Activated naive CD4-positive, alpha-beta T cell treated with anti-CD3 and anti-CD28 coated beads for 36 hours (primary cell): Measurements from ENCODE around the gene KMT5B. TPM values are rescaled to one million over a fixed set of nuclear protein-coding genes. Genes with fewer than 3 reads are reported as not detected.
A peak's percentile ranks its signal among the peaks of the same experiment; 100 is the strongest.

Source experiments
- CTCF ChIA-PET: fragments of 350-600 bp; sonication (Branson Sonifier 250); formaldehyde crosslinking; loops from one replicate; lab custom pipeline; 2021; ENCODE audit warnings: antibody characterized with exemption; lab: Charles Lee
- DNase-seq: peaks from one replicate; pipeline ENCODE4 v3.0.0-alpha.2; 2020
- H3K27ac Mint-ChIP-seq: one replicate; pipeline ENCODE4 v1.8.0; 2021; ENCODE audit warnings: mild to moderate bottlenecking, mixed read lengths
- H3K27me3 Mint-ChIP-seq: one replicate; pipeline ENCODE4 v1.8.0; 2021; ENCODE audit warnings: low read depth, mixed read lengths
- H3K36me3 Mint-ChIP-seq: one replicate; pipeline ENCODE4 v1.8.0; 2021; ENCODE audit warnings: low read depth, mixed read lengths
- H3K4me1 Mint-ChIP-seq: one replicate; pipeline ENCODE4 v1.8.0; 2021; ENCODE audit warnings: low read depth, mixed read lengths
- H3K4me3 Mint-ChIP-seq: one replicate; pipeline ENCODE4 v1.8.0; 2021; ENCODE audit warnings: mild to moderate bottlenecking, moderate library complexity, mixed read lengths
- H3K9me3 Mint-ChIP-seq: one replicate; pipeline ENCODE4 v1.8.0; 2021; ENCODE audit warnings: mixed read lengths
- intact Hi-C: fragments of 100-400 bp; cut with micrococcal nuclease; formaldehyde crosslinking; loops from one replicate; pipeline ENCODE4 v1.15.1; 2023
- total RNA-seq, 2 experiments: library from RNA; stranded (reverse); gene quantifications; one replicate each; pipeline ENCODE4 v1.2.3, GENCODE V29; 2021

The KMT5B gene
- total RNA-seq, 2 experiments from 2014 or later = 18.4 to 21.6 TPM

- CTCF ChIA-PET = no interaction called here
- H3K27ac Mint-ChIP-seq = no peak overlapping the region
- no peaks in the 10 kb centered on the region for H3K36me3 Mint-ChIP-seq
- no peaks in the 10 kb centered on the region for H3K4me1 Mint-ChIP-seq
- no peak overlapping the region for H3K4me3 Mint-ChIP-seq
- no peaks in the 10 kb centered on the region for H3K9me3 Mint-ChIP-seq
- no peaks in the 10 kb centered on the region for H3K27me3 Mint-ChIP-seq
- intact Hi-C loops = no loop called here
- DNase-seq = no peak
Measured at GRCh38 chr11:68148071-68148805, 64.9 kb downstream of the KMT5B start.

- H3K36me3 Mint-ChIP-seq = no peaks in the 10 kb centered on the region
- CTCF ChIA-PET = interaction anchor here (0.6 kb wide), 1 partner anchor 133 kb away, joined by 7 read pairs; no protein-coding TSS in a partner anchor
Measured at GRCh38 chr11:68146704-68147474, 66.2 kb downstream of the KMT5B start.

GRCh38 chr11:68146010-68146540, 67.0 kb downstream of the KMT5B start:
- Mint-ChIP-seq H3K4me1 (peaks cover 11% of the 10 kb centered on the region), H3K27ac (no peak overlapping the region), H3K4me3 (no peak overlapping the region), H3K36me3 (no peaks in the 10 kb centered on the region), H3K27me3 (no peaks in the 10 kb centered on the region), H3K9me3 (no peaks in the 10 kb centered on the region)
- intact Hi-C loops = no loop called here
- CTCF ChIA-PET = no interaction called here
- no peak for DNase-seq

More at GRCh38 chr11:68146704-68147474, 66.2 kb downstream of the KMT5B start:
- DNase-seq = no peak
- Mint-ChIP-seq H3K4me1 (peaks cover 5% of the 10 kb centered on the region), H3K9me3 (no peaks in the 10 kb centered on the region), H3K27ac (no peak overlapping the region), H3K27me3 (no peaks in the 10 kb centered on the region), H3K4me3 (no peak overlapping the region)
- intact Hi-C loops = no loop called here

- intact Hi-C loops = no loop called here
- H3K4me1 Mint-ChIP-seq = peaks cover 11% of the 10 kb centered on the region
- no peak for DNase-seq
- no peaks in the 10 kb centered on the region for H3K36me3 Mint-ChIP-seq
- H3K27me3 Mint-ChIP-seq = no peaks in the 10 kb centered on the region
- H3K27ac Mint-ChIP-seq = no peak overlapping the region
- H3K4me3 Mint-ChIP-seq = no peak overlapping the region
- CTCF ChIA-PET = interaction anchor here (1.4 kb wide), 1 partner anchor 13 kb away, joined by 4 read pairs; no protein-coding TSS in a partner anchor
- H3K9me3 Mint-ChIP-seq = no peaks in the 10 kb centered on the region
Measured at GRCh38 chr11:68145120-68145866, 67.8 kb downstream of the KMT5B start.

- no peaks in the 10 kb centered on the region for H3K36me3 Mint-ChIP-seq
- no peak overlapping the region for H3K4me3 Mint-ChIP-seq
- peaks cover 11% of the 10 kb centered on the region for H3K4me1 Mint-ChIP-seq
- H3K9me3 Mint-ChIP-seq = no peaks in the 10 kb centered on the region
- no peaks in the 10 kb centered on the region for H3K27me3 Mint-ChIP-seq
- DNase-seq = no peak
- CTCF ChIA-PET = no interaction called here
- H3K27ac Mint-ChIP-seq = no peak overlapping the region
- intact Hi-C loops = loop anchor here (2.0 kb wide), 1 partner anchor 22 kb away; the partner anchor contains the start of gene CHKA
Measured at GRCh38 chr11:68143310-68143689, 69.8 kb downstream of the KMT5B start.

GRCh38 chr11:68142441-68143309, 70.4 kb downstream of the KMT5B start:
- Mint-ChIP-seq H3K9me3 (no peaks in the 10 kb centered on the region), H3K4me3 (no peak overlapping the region), H3K27me3 (no peaks in the 10 kb centered on the region), H3K27ac (no peak overlapping the region), H3K4me1 (peaks cover 11% of the 10 kb centered on the region), H3K36me3 (no peaks in the 10 kb centered on the region)
- CTCF ChIA-PET = no interaction called here
- intact Hi-C loops = loop anchor here (1.0 to 2.0 kb wide), 2 partner anchors 22 to 42 kb away; partner anchors contain the start of gene CHKA
- no peak for DNase-seq

GRCh38 chr11:68142028-68142412, 71.1 kb downstream of the KMT5B start:
- Mint-ChIP-seq H3K27me3 (no peaks in the 10 kb centered on the region), H3K4me3 (no peak overlapping the region), H3K9me3 (no peaks in the 10 kb centered on the region), H3K4me1 (peaks cover 11% of the 10 kb centered on the region), H3K27ac (peak overlapping the region; percentile 61), H3K36me3 (no peaks in the 10 kb centered on the region)
- CTCF ChIA-PET = interaction anchor here (0.7 kb wide), 1 partner anchor 116 kb away, joined by 3 read pairs; no protein-coding TSS in a partner anchor
- peak; percentile 79 for DNase-seq
- intact Hi-C loops = loop anchor here (1.0 to 2.0 kb wide), 2 partner anchors 21 to 42 kb away; partner anchors contain the start of gene CHKA

GRCh38 chr11:68141246-68142027, 71.7 kb downstream of the KMT5B start:
- H3K4me1 Mint-ChIP-seq = peaks cover 11% of the 10 kb centered on the region
- H3K27ac Mint-ChIP-seq = no peak overlapping the region
- CTCF ChIA-PET = interaction anchor here (0.6 to 0.7 kb wide), 2 partner anchors 116 to 1206 kb away, joined by 3 read pairs; no protein-coding TSS in a partner anchor
- intact Hi-C loops = loop anchor here (1.0 to 2.0 kb wide), 2 partner anchors 21 to 41 kb away; partner anchors contain the start of gene CHKA
- no peak overlapping the region for H3K4me3 Mint-ChIP-seq
- no peak for DNase-seq
- H3K36me3 Mint-ChIP-seq = no peaks in the 10 kb centered on the region
- no peaks in the 10 kb centered on the region for H3K9me3 Mint-ChIP-seq
- H3K27me3 Mint-ChIP-seq = no peaks in the 10 kb centered on the region

GRCh38 chr11:68140496-68141245, 72.4 kb downstream of the KMT5B start:
- H3K36me3 Mint-ChIP-seq = no peaks in the 10 kb centered on the region
- H3K27ac Mint-ChIP-seq = no peak overlapping the region
- intact Hi-C loops = no loop called here
- CTCF ChIA-PET = interaction anchor here (0.6 kb wide), 1 partner anchor 1205 kb away, joined by 3 read pairs; no protein-coding TSS in a partner anchor
- no peak for DNase-seq
- H3K4me3 Mint-ChIP-seq = no peak overlapping the region
- no peaks in the 10 kb centered on the region for H3K9me3 Mint-ChIP-seq
- peaks cover 11% of the 10 kb centered on the region for H3K4me1 Mint-ChIP-seq
- no peaks in the 10 kb centered on the region for H3K27me3 Mint-ChIP-seq

- CTCF ChIA-PET = interaction anchor here (0.6 to 0.9 kb wide), 3 partner anchors 12 to 229 kb away, joined by 3 read pairs; no protein-coding TSS in a partner anchor
- no peak for DNase-seq
- no peak overlapping the region for H3K27ac Mint-ChIP-seq
- H3K4me1 Mint-ChIP-seq = peaks cover 13% of the 10 kb centered on the region
- H3K4me3 Mint-ChIP-seq = no peak overlapping the region
- intact Hi-C loops = no loop called here
- peaks cover 2% of the 10 kb centered on the region for H3K36me3 Mint-ChIP-seq
- no peaks in the 10 kb centered on the region for H3K27me3 Mint-ChIP-seq
- H3K9me3 Mint-ChIP-seq = peaks cover 3% of the 10 kb centered on the region
Measured at GRCh38 chr11:68138237-68138636, 74.9 kb downstream of the KMT5B start.
